Mesenchymal stem cell (in vitro differentiated cells and primary cell): ENCODE results near the gene SGTA.

Experiments
- DNase-seq: peaks from one replicate; pipeline ENCODE4 v3.0.0-alpha.2; 2013
- H2AFZ ChIP-seq: one replicate; pipeline ENCODE4 v1.6.1; 2013; ENCODE audit warnings: low read depth, mild to moderate bottlenecking, control low read depth, inconsistent platforms, low read length, moderate library complexity
- H2AK5ac ChIP-seq: 2 replicates; pipeline ENCODE4 v1.6.1; 2013; ENCODE audit warnings: low read length, moderate library complexity, mild to moderate bottlenecking, inconsistent platforms; ENCODE audit not compliant: severe bottlenecking
- H2BK120ac ChIP-seq: one replicate; pipeline ENCODE4 v1.6.1; 2013; ENCODE audit warnings: low read depth, mild to moderate bottlenecking, inconsistent platforms, low read length, moderate library complexity
- H2BK12ac ChIP-seq, 2 experiments: one replicate each; pipeline ENCODE4 v1.6.1; 2013; ENCODE audit warnings: inconsistent platforms in 2 of 2, low read length in 2 of 2, mild to moderate bottlenecking in 2 of 2, moderate library complexity in 2 of 2, control low read depth in 1 of 2
- H2BK15ac ChIP-seq: one replicate; pipeline ENCODE4 v1.6.1; 2013; ENCODE audit warnings: mild to moderate bottlenecking, low read depth, inconsistent platforms; ENCODE audit not compliant: poor library complexity, severe bottlenecking
- H2BK5ac ChIP-seq: 2 replicates; pipeline ENCODE4 v1.6.1; 2013; ENCODE audit warnings: low read depth, mild to moderate bottlenecking, low read length, control low read depth, inconsistent platforms; ENCODE audit not compliant: poor library complexity, severe bottlenecking
- H3K14ac ChIP-seq, 2 experiments: one replicate each; pipeline ENCODE4 v1.6.1; 2013; ENCODE audit warnings: inconsistent platforms in 2 of 2, low read length in 2 of 2, control low read depth in 1 of 2, mild to moderate bottlenecking in 1 of 2, moderate library complexity in 1 of 2
- H3K18ac ChIP-seq, 2 experiments: one replicate each; pipeline ENCODE4 v1.6.1; 2013; ENCODE audit warnings: inconsistent platforms in 2 of 2, low read length in 2 of 2, control low read depth in 1 of 2, low read depth in 1 of 2, mild to moderate bottlenecking in 1 of 2
- H3K23ac ChIP-seq, 2 experiments: one replicate each; pipeline ENCODE4 v1.6.1; 2013; ENCODE audit warnings: inconsistent platforms in 2 of 2, low read length in 2 of 2, mild to moderate bottlenecking in 2 of 2, moderate library complexity in 2 of 2, control low read depth in 1 of 2
- H3K27ac ChIP-seq: 2 replicates; pipeline ENCODE4 v1.5.1; 2013; ENCODE audit warnings: mild to moderate bottlenecking, moderate library complexity, low read length, control low read depth, inconsistent platforms; ENCODE audit not compliant: poor library complexity, severe bottlenecking
- H3K27me3 ChIP-seq, 2 experiments: 2 replicates each; pipeline versions ENCODE4 v1.6.1 to v1.7.0; 2013; ENCODE audit warnings: low read length in 2 of 2, mild to moderate bottlenecking in 2 of 2, moderate library complexity in 2 of 2, control low read depth in 1 of 2, inconsistent platforms in 1 of 2; ENCODE audit not compliant: control insufficient read depth in 1 of 2, insufficient read depth in 1 of 2
- H3K36me3 ChIP-seq, 2 experiments: 2 replicates each; pipeline versions ENCODE4 v1.6.1 to v1.7.0; 2013; ENCODE audit warnings: low read length in 2 of 2, control low read depth in 1 of 2, inconsistent platforms in 1 of 2, low read depth in 1 of 2, mild to moderate bottlenecking in 1 of 2; ENCODE audit not compliant: insufficient read depth in 2 of 2, control insufficient read depth in 1 of 2
- H3K4ac ChIP-seq, 2 experiments: one replicate each; pipeline ENCODE4 v1.6.1; 2013; ENCODE audit warnings: inconsistent platforms in 2 of 2, low read length in 2 of 2, mild to moderate bottlenecking in 2 of 2, moderate library complexity in 2 of 2, control low read depth in 1 of 2, low read depth in 1 of 2
- H3K4me1 ChIP-seq: 2 replicates; pipeline ENCODE4 v1.6.1; 2013; ENCODE audit warnings: low read depth, low read length, control low read depth; ENCODE audit not compliant: control insufficient read depth, insufficient read depth
- H3K4me2 ChIP-seq: 2 replicates; pipeline ENCODE4 v1.6.1; 2013; ENCODE audit warnings: low read length, mild to moderate bottlenecking, inconsistent platforms; ENCODE audit not compliant: poor library complexity, severe bottlenecking
- H3K4me3 ChIP-seq, 2 experiments: 2 replicates each; pipeline versions ENCODE4 v1.5.1 to v1.7.0; 2013; ENCODE audit warnings: low read length in 2 of 2, mild to moderate bottlenecking in 2 of 2, control low read depth in 1 of 2, low read depth in 1 of 2; ENCODE audit not compliant: insufficient read depth in 1 of 2
- H3K79me1 ChIP-seq: replicated peaks from 2 replicates; pipeline ENCODE4 v1.6.1; 2013; ENCODE audit warnings: mild to moderate bottlenecking, control low read depth, low read length, inconsistent platforms; ENCODE audit not compliant: poor library complexity, severe bottlenecking
- H3K9ac ChIP-seq: 2 replicates; pipeline ENCODE4 v1.7.0; 2013; ENCODE audit warnings: mild to moderate bottlenecking, low read length, moderate library complexity
- H3K9me3 ChIP-seq: 2 replicates; pipeline ENCODE4 v1.7.0; 2013; ENCODE audit warnings: mild to moderate bottlenecking, low read length; ENCODE audit not compliant: control insufficient read depth
- H4K8ac ChIP-seq: one replicate; pipeline ENCODE4 v1.6.1; 2013; ENCODE audit warnings: inconsistent platforms, mild to moderate bottlenecking, low read length, moderate library complexity
- H4K91ac ChIP-seq: one replicate; pipeline ENCODE4 v1.6.1; 2013; ENCODE audit warnings: mild to moderate bottlenecking, low read length, inconsistent platforms
- WGBS: methylation state at CpG from one replicate; pipeline ENCODE4 v1.1.7; 2013; ENCODE audit warnings: mixed read lengths; 5-methylcytosine and 5-hydroxymethylcytosine counted together

Gene SGTA

GRCh38 chr19:2747349-2747748, 35.7 kb downstream of the SGTA start:
- Histone ChIP-seq H3K4me3 (no peak overlapping the region), H4K91ac (no peak overlapping the region), H2BK15ac (no peak overlapping the region), H4K8ac (no peak overlapping the region), H3K18ac (no peak overlapping the region), H3K14ac (no peak overlapping the region), H3K27me3 (peaks cover 9 to 22% of the 10 kb centered on the region in 2 experiments), H2BK5ac (no peak overlapping the region), H2AFZ (no peak overlapping the region), H3K27ac (no peak overlapping the region), H3K36me3 (peaks cover 0 to 2% of the 10 kb centered on the region in 2 experiments), H3K23ac (no peak overlapping the region), H3K9ac (no peak overlapping the region), H3K4me1 (peaks cover 3% of the 10 kb centered on the region), H3K79me1 (no peaks in the 10 kb centered on the region), H3K9me3 (no peaks in the 10 kb centered on the region), H2BK12ac (no peak overlapping the region), H2BK120ac (no peak overlapping the region), H2AK5ac (no peak overlapping the region), H3K4me2 (no peak overlapping the region), H3K4ac (no peak overlapping the region)
- WGBS = 69% methylated on average over 7 of the region's 7 CpGs
- DNase-seq = no peak

GRCh38 chr19:2744113-2744512, 39.0 kb downstream of the SGTA start:
- Histone ChIP-seq H2AK5ac (no peak overlapping the region), H3K27me3 (peaks cover 9 to 22% of the 10 kb centered on the region in 2 experiments), H3K27ac (no peak overlapping the region), H2BK120ac (no peak overlapping the region), H4K8ac (no peak overlapping the region), H3K14ac (no peak overlapping the region), H3K4me3 (no peak overlapping the region), H3K23ac (no peak overlapping the region), H3K9ac (no peak overlapping the region), H3K79me1 (peaks cover 5% of the 10 kb centered on the region), H2AFZ (no peak overlapping the region), H3K18ac (no peak overlapping the region), H2BK12ac (no peak overlapping the region), H3K4me2 (no peak overlapping the region), H4K91ac (no peak overlapping the region), H2BK5ac (no peak overlapping the region), H3K36me3 (no peaks in the 10 kb centered on the region), H3K9me3 (no peaks in the 10 kb centered on the region), H3K4me1 (peaks cover 8% of the 10 kb centered on the region), H3K4ac (no peak overlapping the region), H2BK15ac (no peak overlapping the region)
- no peak for DNase-seq
- 50% methylated on average over 1 of the region's 4 CpGs for WGBS

- H3K9me3 ChIP-seq = no peaks in the 10 kb centered on the region
- no peak overlapping the region for H3K9ac ChIP-seq
- 79% methylated on average over 8 of the region's 8 CpGs for WGBS
- H3K23ac ChIP-seq = no peak overlapping the region
- no peak overlapping the region for H3K27ac ChIP-seq
- no peak overlapping the region for H2BK120ac ChIP-seq
- no peaks in the 10 kb centered on the region for H3K36me3 ChIP-seq
- no peak overlapping the region for H3K4me2 ChIP-seq
- peaks cover 10% of the 10 kb centered on the region for H3K4me1 ChIP-seq
- no peak overlapping the region for H4K8ac ChIP-seq
- no peak overlapping the region for H3K18ac ChIP-seq
- no peak overlapping the region for H2AK5ac ChIP-seq
- no peak overlapping the region for H2BK15ac ChIP-seq
- no peak overlapping the region for H3K14ac ChIP-seq
- no peak overlapping the region for H2AFZ ChIP-seq
- peaks cover 9 to 18% of the 10 kb centered on the region in 2 experiments for H3K27me3 ChIP-seq
- peaks cover 9% of the 10 kb centered on the region for H3K79me1 ChIP-seq
- no peak for DNase-seq
- H2BK12ac ChIP-seq = no peak overlapping the region
- no peak overlapping the region for H4K91ac ChIP-seq
- H3K4me3 ChIP-seq = no peak overlapping the region
- no peak overlapping the region for H2BK5ac ChIP-seq
- no peak overlapping the region for H3K4ac ChIP-seq
Measured at GRCh38 chr19:2743099-2743498, 40.0 kb downstream of the SGTA start.

- H3K9me3 ChIP-seq = peaks cover 4% of the 10 kb centered on the region
Measured at GRCh38 chr19:2740314-2740656, 42.8 kb downstream of the SGTA start.

More at GRCh38 chr19:2740314-2740656, 42.8 kb downstream of the SGTA start:
- H3K18ac ChIP-seq = no peak overlapping the region
- H3K27me3 ChIP-seq = peaks cover 9 to 10% of the 10 kb centered on the region in 2 experiments
- H3K4me1 ChIP-seq = peaks cover 10% of the 10 kb centered on the region
- H3K14ac ChIP-seq = no peak overlapping the region
- H3K4me3 ChIP-seq = no peak overlapping the region
- H3K4ac ChIP-seq = no peak overlapping the region
- no peak overlapping the region for H3K23ac ChIP-seq
- no peak overlapping the region for H2BK12ac ChIP-seq
- H2AK5ac ChIP-seq = no peak overlapping the region
- no peak overlapping the region for H2BK5ac ChIP-seq
- H3K9ac ChIP-seq = no peak overlapping the region
- peaks cover 26% of the 10 kb centered on the region for H3K79me1 ChIP-seq
- H2BK120ac ChIP-seq = no peak overlapping the region
- H4K8ac ChIP-seq = no peak overlapping the region
- DNase-seq = no peak
- peaks cover 18 to 20% of the 10 kb centered on the region in 2 experiments for H3K36me3 ChIP-seq
- no peak overlapping the region for H2AFZ ChIP-seq
- H3K4me2 ChIP-seq = no peak overlapping the region
- H3K27ac ChIP-seq = no peak overlapping the region
- WGBS = 53% methylated on average over 13 of the region's 13 CpGs
- no peak overlapping the region for H2BK15ac ChIP-seq
- no peak overlapping the region for H4K91ac ChIP-seq
